ENCODE measurements around the gene PAWR.

DNA sequence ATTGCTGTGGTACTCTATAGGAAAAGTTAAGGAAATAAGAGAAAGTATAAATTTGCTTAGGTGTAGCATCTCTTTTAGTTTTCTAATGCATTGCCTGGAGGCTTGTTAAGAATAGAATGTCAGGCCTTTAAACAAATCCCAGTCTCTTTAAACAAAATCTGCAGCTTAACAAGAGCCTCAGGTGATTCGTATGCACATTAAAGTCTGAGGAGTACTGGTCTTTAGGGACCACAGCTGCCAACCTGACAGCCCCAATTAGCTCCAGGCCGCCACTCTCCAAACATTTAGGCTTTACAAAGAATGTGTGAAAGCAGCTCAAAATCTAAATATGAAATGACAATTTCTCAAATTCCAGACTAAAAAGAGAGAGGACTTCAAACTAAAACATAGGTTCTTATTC is 35.7 kb downstream of the PAWR start:
- no peak for TF ChIP-seq POLR2AphosphoS5 (IDR thresholded peaks at IDR 0.05)
- TF ChIP-seq, protein P1, sequence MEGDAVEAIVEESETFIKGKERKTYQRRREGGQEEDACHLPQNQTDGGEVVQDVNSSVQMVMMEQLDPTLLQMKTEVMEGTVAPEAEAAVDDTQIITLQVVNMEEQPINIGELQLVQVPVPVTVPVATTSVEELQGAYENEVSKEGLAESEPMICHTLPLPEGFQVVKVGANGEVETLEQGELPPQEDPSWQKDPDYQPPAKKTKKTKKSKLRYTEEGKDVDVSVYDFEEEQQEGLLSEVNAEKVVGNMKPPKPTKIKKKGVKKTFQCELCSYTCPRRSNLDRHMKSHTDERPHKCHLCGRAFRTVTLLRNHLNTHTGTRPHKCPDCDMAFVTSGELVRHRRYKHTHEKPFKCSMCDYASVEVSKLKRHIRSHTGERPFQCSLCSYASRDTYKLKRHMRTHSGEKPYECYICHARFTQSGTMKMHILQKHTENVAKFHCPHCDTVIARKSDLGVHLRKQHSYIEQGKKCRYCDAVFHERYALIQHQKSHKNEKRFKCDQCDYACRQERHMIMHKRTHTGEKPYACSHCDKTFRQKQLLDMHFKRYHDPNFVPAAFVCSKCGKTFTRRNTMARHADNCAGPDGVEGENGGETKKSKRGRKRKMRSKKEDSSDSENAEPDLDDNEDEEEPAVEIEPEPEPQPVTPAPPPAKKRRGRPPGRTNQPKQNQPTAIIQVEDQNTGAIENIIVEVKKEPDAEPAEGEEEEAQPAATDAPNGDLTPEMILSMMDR (IDR thresholded peaks at IDR 0.05), result no peak
- TF ChIP-seq POLR2A (IDR thresholded peaks at IDR 0.05), result no peak
